Measurements from ENCODE around the gene KDM4C.
"Not testable (repeated sequence)": the region's sequence is repeated elsewhere in the genome, so short reads cannot be mapped to it uniquely, and the experiment has no call there.

KDM4C gene

GRCh38 chr9:6787793-6788161, 30.0 kb downstream of the KDM4C start:
- TF ChIP-seq, protein P1, sequence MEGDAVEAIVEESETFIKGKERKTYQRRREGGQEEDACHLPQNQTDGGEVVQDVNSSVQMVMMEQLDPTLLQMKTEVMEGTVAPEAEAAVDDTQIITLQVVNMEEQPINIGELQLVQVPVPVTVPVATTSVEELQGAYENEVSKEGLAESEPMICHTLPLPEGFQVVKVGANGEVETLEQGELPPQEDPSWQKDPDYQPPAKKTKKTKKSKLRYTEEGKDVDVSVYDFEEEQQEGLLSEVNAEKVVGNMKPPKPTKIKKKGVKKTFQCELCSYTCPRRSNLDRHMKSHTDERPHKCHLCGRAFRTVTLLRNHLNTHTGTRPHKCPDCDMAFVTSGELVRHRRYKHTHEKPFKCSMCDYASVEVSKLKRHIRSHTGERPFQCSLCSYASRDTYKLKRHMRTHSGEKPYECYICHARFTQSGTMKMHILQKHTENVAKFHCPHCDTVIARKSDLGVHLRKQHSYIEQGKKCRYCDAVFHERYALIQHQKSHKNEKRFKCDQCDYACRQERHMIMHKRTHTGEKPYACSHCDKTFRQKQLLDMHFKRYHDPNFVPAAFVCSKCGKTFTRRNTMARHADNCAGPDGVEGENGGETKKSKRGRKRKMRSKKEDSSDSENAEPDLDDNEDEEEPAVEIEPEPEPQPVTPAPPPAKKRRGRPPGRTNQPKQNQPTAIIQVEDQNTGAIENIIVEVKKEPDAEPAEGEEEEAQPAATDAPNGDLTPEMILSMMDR (IDR thresholded peaks at IDR 0.05; ENCODE audit: borderline replicate concordance, insufficient read depth, low read depth, low read length): no peak
- no peak overlapping the region for H3K4me3 ChIP-seq (ENCODE audit: low read depth, low read length)

GRCh38 chr9:6788162-6789016, 30.6 kb downstream of the KDM4C start:
- TF ChIP-seq, protein P1 (IDR thresholded peaks at IDR 0.05; ENCODE audit: borderline replicate concordance, insufficient read depth, low read depth, low read length): no peak
- no peak overlapping the region for H3K4me3 ChIP-seq (ENCODE audit: low read depth, low read length)

GRCh38 chr9:6789017-6789338, 31.2 kb downstream of the KDM4C start:
- H3K4me3 ChIP-seq (ENCODE audit: low read depth, low read length): not testable (repeated sequence)

DNA sequence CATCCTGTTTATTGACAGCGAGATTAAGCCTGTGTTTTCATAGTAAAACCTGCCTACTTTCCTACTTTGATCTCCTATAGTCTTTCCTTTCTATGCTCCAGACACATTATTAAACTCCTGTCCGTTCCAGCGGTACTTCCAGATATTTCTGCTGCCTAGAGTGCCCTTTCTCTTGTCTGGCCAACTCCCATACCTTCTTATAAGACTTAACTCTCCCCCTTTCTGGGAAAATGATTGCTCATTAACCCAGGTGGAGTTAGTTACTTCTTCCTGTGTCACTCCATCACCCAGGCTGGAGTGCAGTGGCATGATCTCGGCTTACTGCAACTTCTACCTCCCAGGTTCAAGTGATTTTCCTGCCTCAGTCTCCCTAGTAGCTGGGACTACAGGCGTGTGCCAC, 33.1 kb downstream of the KDM4C start:
- TF ChIP-seq, protein P1 (IDR thresholded peaks at IDR 0.05; ENCODE audit: borderline replicate concordance, insufficient read depth, low read depth, low read length): no peak
- no peak overlapping the region for H3K4me3 ChIP-seq (ENCODE audit: low read depth, low read length)

- no peak overlapping the region for H3K4me3 ChIP-seq (ENCODE audit: low read depth, low read length)
- TF ChIP-seq, protein P1 (IDR thresholded peaks at IDR 0.05; ENCODE audit: borderline replicate concordance, insufficient read depth, low read depth, low read length): no peak
Observed at GRCh38 chr9:6793203-6793602, 35.4 kb downstream of the KDM4C start.

GRCh38 chr9:6794936-6795335, 37.2 kb downstream of the KDM4C start:
- TF ChIP-seq, protein P1 (IDR thresholded peaks at IDR 0.05; ENCODE audit: borderline replicate concordance, insufficient read depth, low read depth, low read length): no peak
- no peak overlapping the region for H3K4me3 ChIP-seq (ENCODE audit: low read depth, low read length)

DNA sequence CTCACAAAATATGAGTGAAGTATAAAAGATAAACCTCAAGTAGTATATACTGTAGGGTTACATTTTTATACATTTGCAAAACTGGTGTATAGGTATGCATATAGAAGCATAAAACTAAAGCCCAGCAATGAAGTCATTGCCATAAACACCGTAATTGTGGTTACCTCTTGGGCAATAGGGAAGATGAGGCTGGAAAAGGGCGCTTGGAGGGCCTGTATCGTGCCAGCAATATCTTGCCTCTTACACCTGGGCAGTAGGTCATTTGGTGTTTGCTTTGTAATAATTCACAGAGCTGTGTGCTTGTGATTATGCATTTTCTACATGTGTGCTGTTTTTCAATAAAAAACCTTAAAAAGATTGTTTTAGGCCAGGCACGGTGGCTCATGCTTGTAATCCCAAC, 45.2 kb downstream of the KDM4C start:
- TF ChIP-seq, protein P1 (IDR thresholded peaks at IDR 0.05; ENCODE audit: borderline replicate concordance, insufficient read depth, low read depth, low read length): no peak

More for the DNA sequence above, 45.2 kb downstream of the KDM4C start:
- no peak overlapping the region for H3K4me3 ChIP-seq (ENCODE audit: low read depth, low read length)
